Esophagus muscularis mucosa (tissue), 4 donors: Measurements from ENCODE around the gene MGAT1.

Experiments
- EP300 ChIP-seq: sonication (generic); formaldehyde crosslinking; IDR thresholded peaks from one replicate; pipeline ENCODE4 v1.6.1; 2017; ENCODE audit warnings: antibody characterized with exemption
- POLR2A ChIP-seq: fragments of 450-650 bp; IDR thresholded peaks from one replicate; pipeline ENCODE4 v1.6.1; 2017; ENCODE audit warnings: antibody characterized with exemption, moderate library complexity, mild to moderate bottlenecking, low read depth
- POLR2AphosphoS5 ChIP-seq, 2 donors: sonication (generic); formaldehyde crosslinking; IDR thresholded peaks; one replicate each; pipeline ENCODE4 v1.6.1; 2017; ENCODE audit warnings: antibody characterized with exemption in 2 of 2
- TF ChIP-seq, protein P1 (sequence below), 3 experiments: fragments of 200-600 bp in 2 of 3; fragments of 450-650 bp in 1 of 3; sonication (generic) in 2 of 3; IDR thresholded peaks; one replicate each; pipeline ENCODE4 v1.5.1; 2017 to 2019; ENCODE audit warnings: antibody characterized with exemption in 3 of 3, mild to moderate bottlenecking in 2 of 3, moderate library complexity in 1 of 3

DNA sequence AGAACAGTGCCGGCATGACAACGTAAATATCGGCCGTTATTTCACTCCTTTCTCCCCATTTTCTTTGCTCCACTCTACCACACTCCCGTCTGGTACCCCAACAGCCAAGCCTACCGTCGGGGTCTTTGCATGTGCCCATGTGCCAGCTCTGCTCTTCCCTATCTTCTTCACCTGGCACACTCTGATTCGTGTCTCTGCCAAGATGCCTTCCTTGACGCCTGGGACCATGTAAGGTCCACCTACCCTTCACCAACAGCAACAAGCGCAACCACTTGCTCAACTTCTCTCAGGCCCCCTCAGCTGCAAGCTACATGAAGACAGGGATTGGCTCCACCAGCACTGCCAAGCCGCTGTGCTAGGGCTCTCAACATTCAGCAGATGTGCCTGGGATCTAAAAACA lies 4.4 kb downstream of the MGAT1 start:
- no peak for TF ChIP-seq POLR2A
- TF ChIP-seq, protein P1, sequence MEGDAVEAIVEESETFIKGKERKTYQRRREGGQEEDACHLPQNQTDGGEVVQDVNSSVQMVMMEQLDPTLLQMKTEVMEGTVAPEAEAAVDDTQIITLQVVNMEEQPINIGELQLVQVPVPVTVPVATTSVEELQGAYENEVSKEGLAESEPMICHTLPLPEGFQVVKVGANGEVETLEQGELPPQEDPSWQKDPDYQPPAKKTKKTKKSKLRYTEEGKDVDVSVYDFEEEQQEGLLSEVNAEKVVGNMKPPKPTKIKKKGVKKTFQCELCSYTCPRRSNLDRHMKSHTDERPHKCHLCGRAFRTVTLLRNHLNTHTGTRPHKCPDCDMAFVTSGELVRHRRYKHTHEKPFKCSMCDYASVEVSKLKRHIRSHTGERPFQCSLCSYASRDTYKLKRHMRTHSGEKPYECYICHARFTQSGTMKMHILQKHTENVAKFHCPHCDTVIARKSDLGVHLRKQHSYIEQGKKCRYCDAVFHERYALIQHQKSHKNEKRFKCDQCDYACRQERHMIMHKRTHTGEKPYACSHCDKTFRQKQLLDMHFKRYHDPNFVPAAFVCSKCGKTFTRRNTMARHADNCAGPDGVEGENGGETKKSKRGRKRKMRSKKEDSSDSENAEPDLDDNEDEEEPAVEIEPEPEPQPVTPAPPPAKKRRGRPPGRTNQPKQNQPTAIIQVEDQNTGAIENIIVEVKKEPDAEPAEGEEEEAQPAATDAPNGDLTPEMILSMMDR (IDR thresholded peaks at IDR 0.05): no peak
- TF ChIP-seq POLR2AphosphoS5 (IDR thresholded peaks at IDR 0.05): no peak
- no peak for TF ChIP-seq EP300
